IPS-15b (cell line): ENCODE results near the gene PDK4.
"Not testable (repeated sequence)": the region's sequence is repeated elsewhere in the genome, so short reads cannot be mapped to it uniquely, and the experiment has no call there.

Experiments used
- H3K27me3 ChIP-seq: one replicate; pipeline ENCODE4 v1.6.1; 2013; ENCODE audit warnings: low read length; ENCODE audit not compliant: control insufficient read depth, insufficient read depth
- H3K36me3 ChIP-seq: one replicate; pipeline ENCODE4 v1.6.1; 2013; ENCODE audit warnings: low read length; ENCODE audit not compliant: control insufficient read depth, insufficient read depth
- H3K4me1 ChIP-seq: one replicate; pipeline ENCODE4 v1.6.1; 2013; ENCODE audit warnings: mild to moderate bottlenecking, low read length; ENCODE audit not compliant: control insufficient read depth, insufficient read depth
- H3K4me3 ChIP-seq: one replicate; pipeline ENCODE4 v1.5.1; 2013; ENCODE audit warnings: low read depth, low read length
- H3K9ac ChIP-seq: one replicate; pipeline ENCODE4 v1.6.1; 2013; ENCODE audit warnings: low read depth, mild to moderate bottlenecking, low read length
- H3K9me3 ChIP-seq: one replicate; pipeline ENCODE4 v1.6.1; 2013; ENCODE audit warnings: mild to moderate bottlenecking, low read length; ENCODE audit not compliant: control insufficient read depth, insufficient read depth

PDK4 gene

GRCh38 chr7:95620631-95621030 lies 24.3 kb upstream of the PDK4 start:
- Histone ChIP-seq H3K4me1 (no peaks in the 10 kb centered on the region), H3K36me3 (no peaks in the 10 kb centered on the region), H3K9ac (no peak overlapping the region), H3K27me3 (no peaks in the 10 kb centered on the region), H3K4me3 (no peak overlapping the region), H3K9me3 (no peaks in the 10 kb centered on the region)

GRCh38 chr7:95619921-95620320 lies 23.6 kb upstream of the PDK4 start:
- H3K9ac ChIP-seq: no peak overlapping the region
- H3K9me3 ChIP-seq: no peaks in the 10 kb centered on the region
- H3K36me3 ChIP-seq: no peaks in the 10 kb centered on the region
- no peak overlapping the region for H3K4me3 ChIP-seq
- no peaks in the 10 kb centered on the region for H3K4me1 ChIP-seq
- no peaks in the 10 kb centered on the region for H3K27me3 ChIP-seq

DNA sequence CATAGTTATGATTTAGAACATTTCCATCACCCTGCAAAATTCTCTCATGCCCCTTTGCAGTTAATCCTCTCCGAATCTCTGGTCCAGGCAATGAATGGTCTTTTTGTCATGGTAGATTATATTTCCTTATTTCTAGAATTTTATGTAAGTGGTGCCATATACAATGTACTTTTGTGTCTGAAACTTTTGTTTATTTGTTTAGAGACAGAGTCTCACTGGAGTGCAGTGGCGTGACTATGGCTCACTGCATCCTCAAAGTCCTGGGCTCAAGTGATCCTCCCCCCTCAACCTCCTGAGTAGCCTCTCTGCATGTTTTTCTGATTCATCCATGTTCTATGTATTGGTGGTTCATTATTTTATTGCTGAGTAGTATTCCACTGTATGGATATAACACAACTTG lies 23.2 kb upstream of the PDK4 start:
- H3K4me1 ChIP-seq: no peaks in the 10 kb centered on the region
- no peak overlapping the region for H3K4me3 ChIP-seq
- H3K9ac ChIP-seq: no peak overlapping the region
- no peaks in the 10 kb centered on the region for H3K27me3 ChIP-seq
- no peaks in the 10 kb centered on the region for H3K36me3 ChIP-seq
- no peaks in the 10 kb centered on the region for H3K9me3 ChIP-seq

- no peaks in the 10 kb centered on the region for H3K36me3 ChIP-seq
- no peak overlapping the region for H3K4me3 ChIP-seq
- no peaks in the 10 kb centered on the region for H3K27me3 ChIP-seq
- H3K4me1 ChIP-seq: peaks cover 10% of the 10 kb centered on the region
- no peak overlapping the region for H3K9ac ChIP-seq
- H3K9me3 ChIP-seq: no peaks in the 10 kb centered on the region
These were observed 18.2 kb upstream of the PDK4 start for GRCh38 chr7:95614442-95614940.

DNA sequence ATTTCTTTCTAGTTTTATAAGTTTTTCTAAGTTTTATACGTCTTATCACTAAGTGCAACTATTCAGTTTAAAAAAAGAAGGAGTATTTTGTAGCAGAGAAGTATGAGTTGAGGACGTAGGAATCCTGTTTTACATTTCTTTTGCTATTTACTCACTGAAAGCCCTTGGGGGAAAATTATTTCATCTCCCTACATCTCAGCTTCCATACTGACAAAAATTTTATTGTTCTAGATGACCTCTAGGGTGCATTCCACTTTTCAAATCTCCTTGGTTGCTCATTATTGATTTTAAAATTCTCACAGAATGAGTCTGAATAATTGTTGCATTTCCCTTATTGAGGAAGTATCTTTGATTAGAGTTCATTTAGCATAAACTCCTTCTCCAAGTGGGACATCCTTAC lies 14.9 kb upstream of the PDK4 start:
- Histone ChIP-seq H3K27me3 (peaks cover 3% of the 10 kb centered on the region), H3K4me1 (peaks cover 25% of the 10 kb centered on the region), H3K9me3 (no peaks in the 10 kb centered on the region), H3K9ac (no peak overlapping the region), H3K4me3 (no peak overlapping the region), H3K36me3 (no peaks in the 10 kb centered on the region)

DNA sequence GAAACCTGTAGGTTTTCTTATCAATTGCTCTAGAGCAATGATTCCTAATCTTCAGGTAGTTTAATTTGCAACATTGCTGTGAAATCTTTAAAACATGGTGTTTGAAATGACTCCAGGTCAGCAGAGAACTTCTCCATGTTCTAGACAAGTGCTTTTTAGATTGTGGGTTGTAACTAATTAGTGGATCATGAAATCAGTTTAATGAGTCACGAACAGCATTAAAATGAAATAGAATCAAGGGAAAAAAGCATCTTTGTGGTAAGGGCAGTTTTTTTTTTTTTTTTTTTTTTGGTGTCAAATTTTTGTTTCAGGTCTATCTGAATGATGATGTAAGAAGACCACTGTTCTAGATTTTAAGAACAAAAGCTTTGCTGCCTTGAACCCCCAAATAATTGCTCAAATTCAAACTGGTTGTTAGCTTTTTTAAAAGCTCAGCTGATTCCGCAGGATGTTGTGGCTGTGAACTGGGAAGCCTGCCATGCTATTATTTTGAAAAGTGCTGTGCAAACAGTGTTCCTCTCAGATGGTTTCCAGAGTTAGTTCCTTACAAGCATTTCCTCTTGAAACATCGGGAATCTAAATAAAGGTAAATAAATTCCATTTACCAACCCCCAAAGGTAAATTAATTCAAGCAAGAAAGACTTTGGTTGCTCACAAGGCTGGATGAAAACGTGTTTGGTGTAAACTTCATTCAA lies 13.1 kb upstream of the PDK4 start:
- Histone ChIP-seq H3K4me1 (peaks cover 25% of the 10 kb centered on the region), H3K9me3 (no peaks in the 10 kb centered on the region), H3K27me3 (peaks cover 3% of the 10 kb centered on the region), H3K36me3 (no peaks in the 10 kb centered on the region), H3K9ac (no peak overlapping the region), H3K4me3 (peak overlapping the region; percentile 38)

- peaks cover 25% of the 10 kb centered on the region for H3K4me1 ChIP-seq
- H3K36me3 ChIP-seq: no peaks in the 10 kb centered on the region
- H3K4me3 ChIP-seq: peak overlapping the region; percentile 38
- no peak overlapping the region for H3K9ac ChIP-seq
- peaks cover 3% of the 10 kb centered on the region for H3K27me3 ChIP-seq
- H3K9me3 ChIP-seq: no peaks in the 10 kb centered on the region
These were observed 12.2 kb upstream of the PDK4 start for GRCh38 chr7:95608359-95609173.

DNA sequence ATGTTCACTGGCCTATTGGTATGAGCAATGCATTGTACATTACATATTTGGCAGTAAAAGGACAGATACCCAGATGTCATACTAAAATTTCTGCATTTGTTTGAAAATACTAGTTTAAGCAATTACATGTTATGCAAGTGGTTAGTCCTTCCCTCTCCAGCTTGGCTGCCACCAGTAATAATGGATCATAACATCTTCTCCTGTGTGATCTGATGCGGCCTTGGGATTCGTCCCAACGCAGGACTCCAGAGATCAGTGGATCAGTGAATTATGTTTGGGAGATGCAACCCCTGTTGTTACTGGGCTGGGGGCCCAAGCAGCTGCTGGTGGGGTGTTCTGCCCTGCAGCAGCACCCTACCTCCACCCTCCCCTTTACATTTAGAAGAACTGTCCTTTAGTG lies 11.2 kb upstream of the PDK4 start:
- H3K9ac ChIP-seq: no peak overlapping the region
- H3K36me3 ChIP-seq: no peaks in the 10 kb centered on the region
- no peaks in the 10 kb centered on the region for H3K9me3 ChIP-seq
- peaks cover 3% of the 10 kb centered on the region for H3K27me3 ChIP-seq
- no peak overlapping the region for H3K4me3 ChIP-seq
- peaks cover 25% of the 10 kb centered on the region for H3K4me1 ChIP-seq

- peaks cover 3% of the 10 kb centered on the region for H3K27me3 ChIP-seq
- no peaks in the 10 kb centered on the region for H3K36me3 ChIP-seq
- no peak overlapping the region for H3K4me3 ChIP-seq
- peaks cover 22% of the 10 kb centered on the region for H3K4me1 ChIP-seq
- no peaks in the 10 kb centered on the region for H3K9me3 ChIP-seq
- no peak overlapping the region for H3K9ac ChIP-seq
These were observed 9.0 kb upstream of the PDK4 start for GRCh38 chr7:95605275-95605674.

DNA sequence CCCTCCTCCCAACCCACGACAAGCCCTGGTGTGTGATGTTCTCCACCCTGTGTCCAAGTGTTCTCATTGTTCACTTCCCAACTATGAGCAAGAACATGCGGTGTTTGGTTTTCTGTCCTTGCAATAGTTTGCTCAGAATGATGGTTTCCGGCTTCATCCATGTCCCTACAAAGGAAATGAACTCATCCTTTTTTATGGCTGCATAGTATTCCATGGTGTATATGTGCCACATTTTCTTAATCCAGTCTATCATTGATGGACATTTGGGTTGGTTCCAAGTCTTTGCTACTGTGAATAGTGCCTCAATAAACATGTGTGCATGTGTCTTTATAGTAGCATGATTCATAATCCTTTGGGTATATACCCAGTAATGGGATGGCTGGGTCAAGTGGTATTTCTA lies 8.5 kb upstream of the PDK4 start:
- H3K4me1 ChIP-seq: peaks cover 18% of the 10 kb centered on the region
- not testable (repeated sequence) for H3K4me3 ChIP-seq, H3K27me3 ChIP-seq

GRCh38 chr7:95604397-95604796 lies 8.1 kb upstream of the PDK4 start:
- H3K36me3 ChIP-seq, H3K4me3 ChIP-seq, H3K27me3 ChIP-seq, H3K9me3 ChIP-seq, H3K9ac ChIP-seq: not testable (repeated sequence)
- peaks cover 14% of the 10 kb centered on the region for H3K4me1 ChIP-seq

More for the DNA sequence above, 8.5 kb upstream of the PDK4 start:
- H3K36me3 ChIP-seq, H3K9me3 ChIP-seq, H3K9ac ChIP-seq: not testable (repeated sequence)

DNA sequence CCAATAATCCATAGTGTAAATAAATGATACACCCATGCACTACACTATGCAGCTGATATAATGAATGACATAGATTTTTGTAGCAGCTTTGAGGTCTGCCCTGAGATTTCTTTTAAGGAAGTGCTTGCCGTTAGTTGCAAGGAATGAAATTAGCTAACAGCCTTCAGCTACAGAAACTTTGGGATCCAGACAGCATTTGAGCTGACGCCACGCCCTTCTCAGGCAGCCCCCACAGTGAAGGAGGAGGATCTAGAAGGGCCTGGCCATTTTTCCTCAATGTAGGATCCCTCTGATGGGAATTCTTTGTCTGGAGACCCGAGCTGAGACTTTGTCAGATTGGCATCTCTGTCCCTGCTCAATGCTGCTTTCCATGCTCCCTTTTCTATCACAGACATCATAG lies 6.1 kb upstream of the PDK4 start:
- Histone ChIP-seq H3K9ac (no peak overlapping the region), H3K4me3 (no peak overlapping the region), H3K9me3 (no peaks in the 10 kb centered on the region), H3K4me1 (no peaks in the 10 kb centered on the region), H3K27me3 (peaks cover 5% of the 10 kb centered on the region), H3K36me3 (no peaks in the 10 kb centered on the region)
